Heart left ventricle (tissue), 16 donors: ENCODE measurements around the gene IL1RAP. TPM values are rescaled to one million over a fixed set of nuclear protein-coding genes. Genes with fewer than 3 reads are reported as not detected.

Experiments
- ATAC-seq, 4 donors: fragments of 200-7000 bp; cut with Tn5 transposase; one replicate each; pipeline ENCODE4 v1.9.1; 2020 to 2022; ENCODE audit warnings: moderate library complexity in 4 of 4, mild to moderate bottlenecking in 3 of 4, moderate number of reproducible peaks in 1 of 4
- DNase-seq, 5 donors: peaks; one replicate each; pipeline ENCODE4 v3.0.0-alpha.2; 2020
- H3K27ac ChIP-seq, 12 donors: fragments of 200-600 bp; sonication (generic) in 4 of 12; one replicate each; pipeline versions ENCODE4 v1.5.0 to v1.8.0; 2016 to 2022; ENCODE audit warnings: mild to moderate bottlenecking in 2 of 12
- H3K27me3 ChIP-seq, 9 donors: fragments of 200-600 bp; sonication (generic) in 2 of 9; one replicate each; pipeline versions ENCODE4 v1.5.1 to v1.8.0; 2016 to 2022; ENCODE audit warnings: mild to moderate bottlenecking in 3 of 9
- H3K36me3 ChIP-seq, 9 donors: fragments of 200-600 bp; sonication (generic) in 2 of 9; one replicate each; pipeline versions ENCODE4 v1.5.0 to v1.8.0; 2018 to 2022; ENCODE audit warnings: mild to moderate bottlenecking in 2 of 9
- H3K4me1 ChIP-seq, 12 donors: fragments of 200-600 bp; sonication (generic) in 4 of 12; one replicate each; pipeline versions ENCODE4 v1.5.0 to v1.8.0; 2016 to 2022; ENCODE audit warnings: mild to moderate bottlenecking in 3 of 12
- H3K4me3 ChIP-seq, 12 donors: fragments of 200-600 bp; sonication (generic) in 4 of 12; one replicate each; pipeline versions ENCODE4 v1.5.0 to v1.8.0; 2017 to 2022; ENCODE audit warnings: mild to moderate bottlenecking in 9 of 12, moderate library complexity in 4 of 12
- H3K9me3 ChIP-seq, 12 donors: fragments of 200-600 bp; sonication (generic) in 4 of 12; one replicate each; pipeline versions ENCODE4 v1.5.0 to v1.8.0; 2016 to 2022; ENCODE audit warnings: mild to moderate bottlenecking in 1 of 12
- POLR2A ChIP-seq, 2 donors: fragments of 450-650 bp; IDR thresholded peaks; one replicate each; pipeline ENCODE4 v1.6.1; 2017; ENCODE audit warnings: antibody characterized with exemption in 2 of 2, mild to moderate bottlenecking in 2 of 2, moderate library complexity in 2 of 2
- WGBS, 4 donors: extraction: QIAGEN DNeasy Blood & Tissue Kit in 2 of 4; methylation state at CpG; one replicate each; pipeline versions ENCODE4 v1.1.5 to v1.1.7; 2013 to 2018; 5-methylcytosine and 5-hydroxymethylcytosine counted together
- intact Hi-C, 10 donors: fragments of 100-400 bp; cut with DNase I; formaldehyde crosslinking; loops; one replicate each; pipeline versions ENCODE4 v1.11.1 to v1.14.2; 2022
- polyA plus RNA-seq, 2 donors: library from polyadenylated mRNA; stranded (reverse); fragments of 200-250 nt; gene quantifications; one replicate each; pipeline ENCODE4 v1.2.3, GENCODE V29; 2013
- total RNA-seq, 9 donors: library from RNA; depleted of rRNA in 2 of 9; stranded (reverse); fragments of >200 nt in 2 of 9; fragmentation: NEBNext Ultra II Directional in 3 of 9; extraction: Animal tissue kit (Norgen Biotek cat#: 25700) in 3 of 9; gene quantifications; one replicate each; pipeline versions ENCODE4 v1.1.0 to v1.2.4, GENCODE V29; 2016 to 2023
- TF ChIP-seq, protein P1 (sequence below), 12 donors: fragments of 200-600 bp; sonication (generic) in 4 of 12; IDR thresholded peaks; one replicate each; pipeline versions ENCODE4 v1.5.0 to v1.8.0; 2018 to 2022; ENCODE audit warnings: antibody characterized with exemption in 12 of 12, mild to moderate bottlenecking in 5 of 12
- donor health status: ischemic (EF 13 %, LVEDD 7.1; RV severe dilation, severe dysfunction).
- donor health status: healthy with polysubstance abuse.
- donor health status: DM: no; HTN: yes; CAD: no.
- donor health status: DM: no; HTN: no; CAD: no.
- donor health status: ischemic (EF 25% LVEDD 6.9; RV normal size, moderate dysfunction).
- donor health status: ischemic (EF 25% LVEDD 5.7; RV mildly dilated, moderate dysfunction).
- donor health status: healthy.
- donor health status: DM: yes; HTN: yes; CAD: no.
- donor health status: ischemic (EF 35%, LVEDD 5.7; RV mildly dilated, moderate dysfunction).
- donor health status: nonischemic (EF 11% LVEDD 7.7; RV severe dilation, severe dysfunction).
- donor health status: DM: yes; HTN: yes; CAD: no.
- donor health status: PGD.
- donor health status: ischemic (EF 29% LVEDD 5.4; RV normal size, mild dysfunction).
- donor health status: nonischemic (EF 23%, LVEDD 6.1; RV moderate dilation, normal function).

Gene IL1RAP
- total and polyA plus RNA-seq, 11 donors = 1.6 to 16.4 (median 8.2) TPM

GRCh38 chr3:190593075-190593474 is 79.2 kb downstream of the IL1RAP start:
- no peak for TF ChIP-seq POLR2A (IDR thresholded peaks at IDR 0.05)
- TF ChIP-seq, protein P1, sequence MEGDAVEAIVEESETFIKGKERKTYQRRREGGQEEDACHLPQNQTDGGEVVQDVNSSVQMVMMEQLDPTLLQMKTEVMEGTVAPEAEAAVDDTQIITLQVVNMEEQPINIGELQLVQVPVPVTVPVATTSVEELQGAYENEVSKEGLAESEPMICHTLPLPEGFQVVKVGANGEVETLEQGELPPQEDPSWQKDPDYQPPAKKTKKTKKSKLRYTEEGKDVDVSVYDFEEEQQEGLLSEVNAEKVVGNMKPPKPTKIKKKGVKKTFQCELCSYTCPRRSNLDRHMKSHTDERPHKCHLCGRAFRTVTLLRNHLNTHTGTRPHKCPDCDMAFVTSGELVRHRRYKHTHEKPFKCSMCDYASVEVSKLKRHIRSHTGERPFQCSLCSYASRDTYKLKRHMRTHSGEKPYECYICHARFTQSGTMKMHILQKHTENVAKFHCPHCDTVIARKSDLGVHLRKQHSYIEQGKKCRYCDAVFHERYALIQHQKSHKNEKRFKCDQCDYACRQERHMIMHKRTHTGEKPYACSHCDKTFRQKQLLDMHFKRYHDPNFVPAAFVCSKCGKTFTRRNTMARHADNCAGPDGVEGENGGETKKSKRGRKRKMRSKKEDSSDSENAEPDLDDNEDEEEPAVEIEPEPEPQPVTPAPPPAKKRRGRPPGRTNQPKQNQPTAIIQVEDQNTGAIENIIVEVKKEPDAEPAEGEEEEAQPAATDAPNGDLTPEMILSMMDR (IDR thresholded peaks at IDR 0.05) = no peak
- H3K27me3 ChIP-seq = no peaks in the 10 kb centered on the region
- H3K4me3 ChIP-seq = no peak overlapping the region
- H3K9me3 ChIP-seq = no peaks in the 10 kb centered on the region
- ATAC-seq (no peak), DNase-seq (no peak)
- H3K36me3 ChIP-seq = no peaks in the 10 kb centered on the region
- H3K27ac ChIP-seq = no peak overlapping the region
- intact Hi-C loops = no loop called here
- WGBS, 4 donors = 70 to 80% (median 75%) methylated on average over 2 of the region's 2 CpGs
- H3K4me1 ChIP-seq = peaks cover 0 to 17% (median 6%) of the 10 kb centered on the region in 12 donors

- no peak for DNase-seq
- ATAC-seq = no peak
- Histone ChIP-seq H3K4me1 (peaks cover 0 to 17% (median 6%) of the 10 kb centered on the region in 12 donors), H3K4me3 (no peak overlapping the region), H3K27ac (no peak overlapping the region), H3K9me3 (no peaks in the 10 kb centered on the region), H3K36me3 (no peaks in the 10 kb centered on the region), H3K27me3 (no peaks in the 10 kb centered on the region)
- WGBS, 4 donors = 68 to 85% (median 70%) methylated on average over 4 of the region's 4 CpGs
- intact Hi-C loops = no loop called here
- TF ChIP-seq, protein P1 (IDR thresholded peaks at IDR 0.05) = no peak
Observed at GRCh38 chr3:190594171-190594570, 80.3 kb downstream of the IL1RAP start.

- Histone ChIP-seq H3K27ac (no peak overlapping the region), H3K4me3 (no peak overlapping the region), H3K36me3 (no peaks in the 10 kb centered on the region), H3K9me3 (no peaks in the 10 kb centered on the region), H3K27me3 (no peaks in the 10 kb centered on the region), H3K4me1 (peaks cover 0 to 17% (median 6%) of the 10 kb centered on the region in 12 donors)
- ATAC-seq (no peak), DNase-seq (no peak)
- WGBS, 4 donors = 93 to 95% (median 94%) methylated on average over 9 of the region's 9 CpGs
- intact Hi-C loops = no loop called here
- TF ChIP-seq, protein P1 (IDR thresholded peaks at IDR 0.05) = no peak
- TF ChIP-seq POLR2A (IDR thresholded peaks at IDR 0.05) = no peak
Observed at GRCh38 chr3:190595179-190595795, 81.4 kb downstream of the IL1RAP start.

GRCh38 chr3:190595807-190596206 is 81.9 kb downstream of the IL1RAP start:
- peak in 1 of 4 donors; percentile 34 for ATAC-seq
- Histone ChIP-seq H3K27ac (no peak overlapping the region), H3K36me3 (no peaks in the 10 kb centered on the region), H3K4me1 (peaks cover 0 to 17% (median 6%) of the 10 kb centered on the region in 12 donors), H3K4me3 (no peak overlapping the region), H3K27me3 (no peaks in the 10 kb centered on the region), H3K9me3 (no peaks in the 10 kb centered on the region)
- intact Hi-C loops = no loop called here
- no peak for DNase-seq
- WGBS, 4 donors = 63 to 77% (median 65%) methylated on average over 2 of the region's 2 CpGs
- TF ChIP-seq, protein P1 (IDR thresholded peaks at IDR 0.05) = no peak
- TF ChIP-seq POLR2A (IDR thresholded peaks at IDR 0.05) = no peak
